Measurements from ENCODE around the gene CRIP2. TPM values are rescaled to one million over a fixed set of nuclear protein-coding genes. Genes with fewer than 3 reads are reported as not detected.

CRIP2 gene
- total and polyA plus RNA-seq, 2 of the 13 experiments (the other 11 are each of a cell fraction or from before 2014, with no cell fraction given) = 31.6 to 37.9 TPM

DNA sequence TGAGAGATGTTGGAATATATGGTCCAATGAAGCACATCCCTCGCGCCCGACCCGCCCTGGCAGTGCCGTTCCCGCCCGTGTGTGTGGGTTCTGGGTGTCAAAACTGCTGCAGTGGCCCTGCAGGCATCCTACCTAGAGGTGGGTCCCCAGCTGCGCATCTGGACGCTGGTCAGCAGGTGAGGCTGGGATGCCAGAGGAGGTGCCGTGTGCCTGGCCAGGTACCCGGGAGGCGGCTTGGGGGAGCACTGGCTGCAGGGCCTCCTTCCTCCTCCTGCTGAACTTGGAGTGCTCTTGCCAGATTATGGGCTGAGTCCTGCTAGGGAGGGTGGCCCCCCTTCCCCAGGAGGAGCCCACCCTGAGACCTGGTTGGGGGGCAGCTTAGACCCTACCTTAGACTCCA, 49.8 kb upstream of the CRIP2 start:
- Histone ChIP-seq H3K79me2 (ENCODE audit: insufficient read depth, low read length) (peaks cover 59% of the 10 kb centered on the region), H3K4me1 (ENCODE audit: insufficient read depth, low read length) (peaks cover 29% of the 10 kb centered on the region), H3K4me3 (replicated peaks in 1 of 3; ENCODE audit: insufficient read depth in 1 of 3, low read depth in 2 of 3, low read length in 3 of 3) (no peak overlapping the region), H3K4me2 (ENCODE audit: low read depth, low read length) (no peak overlapping the region), H2AFZ (ENCODE audit: low read length) (no peak overlapping the region), H3K9me3 (ENCODE audit: low read length) (no peaks in the 10 kb centered on the region), H3K9ac (ENCODE audit: insufficient read depth, low read depth, low read length) (no peak overlapping the region), H3K36me3 (replicated peaks in 1 of 2; ENCODE audit: control insufficient read depth in 1 of 2, insufficient read depth in 2 of 2, low read length in 2 of 2) (peaks cover 3 to 20% of the 10 kb centered on the region in 2 experiments; a peak in 2 of 5 replicates), H3K27ac (ENCODE audit: extremely low read length, insufficient read depth, low read length) (no peak overlapping the region), H4K20me1 (ENCODE audit: insufficient read depth, low read length) (0 out of 2 replicates have a peak, but pooled peaks cover 5% of the 10 kb centered on the region), H3K27me3 (ENCODE audit: control insufficient read depth in 1 of 2, insufficient read depth in 2 of 2, low read length in 2 of 2) (no peaks in the 10 kb centered on the region)
- in situ Hi-C loops (cut with HindIII; ENCODE audit: extremely low pct_ligation_motif_present, low pct_unique_long_range_greater_than_20kb) = loop anchor here (5.0 kb wide), 1 partner anchor 102 kb away; the partner anchor contains the start of gene TMEM121
- no TSS peak for BruUV-seq (replicated peaks)
- DNase-seq (ENCODE audit: low spot score) = no peak
- FAIRE-seq = no peak
- 95% methylated on average over 4 of the region's 12 CpGs for WGBS (ENCODE audit: low lambda C conversion rate)
- ATAC-seq = no peak
- POLR2A ChIA-PET = no interaction called here
- CTCF ChIA-PET (ENCODE audit: low intra/inter-chr PET ratio, low total read pairs) = no interaction called here
- intact Hi-C loops (cut with micrococcal nuclease; ENCODE audit: unreplicated experiment) = no loop called here
- no peak for TF ChIP-seq TP53 (CRISPR knock-in tag; conservative IDR thresholded peaks at IDR 0.05)
- no peak for TF ChIP-seq RBM39 (IDR thresholded peaks at IDR 0.05; ENCODE audit: low read depth, low read length, poor library complexity, severe bottlenecking)
- TF ChIP-seq MED13 (CRISPR knock-in tag; IDR thresholded peaks at IDR 0.05) = no peak
- TF ChIP-seq, protein P1, sequence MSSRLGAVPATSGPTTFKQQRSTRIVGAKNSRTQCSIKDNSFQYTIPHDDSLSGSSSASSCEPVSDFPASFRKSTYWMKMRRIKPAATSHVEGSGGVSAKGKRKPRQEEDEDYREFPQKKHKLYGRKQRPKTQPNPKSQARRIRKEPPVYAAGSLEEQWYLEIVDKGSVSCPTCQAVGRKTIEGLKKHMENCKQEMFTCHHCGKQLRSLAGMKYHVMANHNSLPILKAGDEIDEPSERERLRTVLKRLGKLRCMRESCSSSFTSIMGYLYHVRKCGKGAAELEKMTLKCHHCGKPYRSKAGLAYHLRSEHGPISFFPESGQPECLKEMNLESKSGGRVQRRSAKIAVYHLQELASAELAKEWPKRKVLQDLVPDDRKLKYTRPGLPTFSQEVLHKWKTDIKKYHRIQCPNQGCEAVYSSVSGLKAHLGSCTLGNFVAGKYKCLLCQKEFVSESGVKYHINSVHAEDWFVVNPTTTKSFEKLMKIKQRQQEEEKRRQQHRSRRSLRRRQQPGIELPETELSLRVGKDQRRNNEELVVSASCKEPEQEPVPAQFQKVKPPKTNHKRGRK (CRISPR knock-in tag; IDR thresholded peaks at IDR 0.05) = no peak
- TF ChIP-seq RBM22 (optimal IDR thresholded peaks at IDR 0.05; ENCODE audit: low read length) = peak; percentile 13
- TF ChIP-seq, protein P2, sequence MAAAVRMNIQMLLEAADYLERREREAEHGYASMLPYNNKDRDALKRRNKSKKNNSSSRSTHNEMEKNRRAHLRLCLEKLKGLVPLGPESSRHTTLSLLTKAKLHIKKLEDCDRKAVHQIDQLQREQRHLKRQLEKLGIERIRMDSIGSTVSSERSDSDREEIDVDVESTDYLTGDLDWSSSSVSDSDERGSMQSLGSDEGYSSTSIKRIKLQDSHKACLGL (CRISPR knock-in tag; IDR thresholded peaks at IDR 0.05) = no peak
- no peak for TF ChIP-seq NFE2L2 (IDR thresholded peaks at IDR 0.05; ENCODE audit: low read length)
- TF ChIP-seq, protein P3, sequence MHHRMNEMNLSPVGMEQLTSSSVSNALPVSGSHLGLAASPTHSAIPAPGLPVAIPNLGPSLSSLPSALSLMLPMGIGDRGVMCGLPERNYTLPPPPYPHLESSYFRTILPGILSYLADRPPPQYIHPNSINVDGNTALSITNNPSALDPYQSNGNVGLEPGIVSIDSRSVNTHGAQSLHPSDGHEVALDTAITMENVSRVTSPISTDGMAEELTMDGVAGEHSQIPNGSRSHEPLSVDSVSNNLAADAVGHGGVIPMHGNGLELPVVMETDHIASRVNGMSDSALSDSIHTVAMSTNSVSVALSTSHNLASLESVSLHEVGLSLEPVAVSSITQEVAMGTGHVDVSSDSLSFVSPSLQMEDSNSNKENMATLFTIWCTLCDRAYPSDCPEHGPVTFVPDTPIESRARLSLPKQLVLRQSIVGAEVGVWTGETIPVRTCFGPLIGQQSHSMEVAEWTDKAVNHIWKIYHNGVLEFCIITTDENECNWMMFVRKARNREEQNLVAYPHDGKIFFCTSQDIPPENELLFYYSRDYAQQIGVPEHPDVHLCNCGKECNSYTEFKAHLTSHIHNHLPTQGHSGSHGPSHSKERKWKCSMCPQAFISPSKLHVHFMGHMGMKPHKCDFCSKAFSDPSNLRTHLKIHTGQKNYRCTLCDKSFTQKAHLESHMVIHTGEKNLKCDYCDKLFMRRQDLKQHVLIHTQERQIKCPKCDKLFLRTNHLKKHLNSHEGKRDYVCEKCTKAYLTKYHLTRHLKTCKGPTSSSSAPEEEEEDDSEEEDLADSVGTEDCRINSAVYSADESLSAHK (CRISPR knock-in tag; IDR thresholded peaks at IDR 0.05; ENCODE audit: borderline replicate concordance) = no peak
- peak; percentile 46; the same call in 1 of the 2 replicates for TF ChIP-seq RBFOX2 (IDR thresholded peaks at IDR 0.05; ENCODE audit: low read depth, low read length)
- peak; percentile 56; the same call in 1 of the 2 replicates for TF ChIP-seq ZNF263 (CRISPR knock-in tag; IDR thresholded peaks at IDR 0.05)
- TF ChIP-seq KDM1A (CRISPR knock-in tag; IDR thresholded peaks at IDR 0.05) = no peak
- TF ChIP-seq, protein P4, sequence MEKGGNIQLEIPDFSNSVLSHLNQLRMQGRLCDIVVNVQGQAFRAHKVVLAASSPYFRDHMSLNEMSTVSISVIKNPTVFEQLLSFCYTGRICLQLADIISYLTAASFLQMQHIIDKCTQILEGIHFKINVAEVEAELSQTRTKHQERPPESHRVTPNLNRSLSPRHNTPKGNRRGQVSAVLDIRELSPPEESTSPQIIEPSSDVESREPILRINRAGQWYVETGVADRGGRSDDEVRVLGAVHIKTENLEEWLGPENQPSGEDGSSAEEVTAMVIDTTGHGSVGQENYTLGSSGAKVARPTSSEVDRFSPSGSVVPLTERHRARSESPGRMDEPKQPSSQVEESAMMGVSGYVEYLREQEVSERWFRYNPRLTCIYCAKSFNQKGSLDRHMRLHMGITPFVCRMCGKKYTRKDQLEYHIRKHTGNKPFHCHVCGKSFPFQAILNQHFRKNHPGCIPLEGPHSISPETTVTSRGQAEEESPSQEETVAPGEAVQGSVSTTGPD (CRISPR knock-in tag; IDR thresholded peaks at IDR 0.05) = no peak
- TF ChIP-seq, protein P5, sequence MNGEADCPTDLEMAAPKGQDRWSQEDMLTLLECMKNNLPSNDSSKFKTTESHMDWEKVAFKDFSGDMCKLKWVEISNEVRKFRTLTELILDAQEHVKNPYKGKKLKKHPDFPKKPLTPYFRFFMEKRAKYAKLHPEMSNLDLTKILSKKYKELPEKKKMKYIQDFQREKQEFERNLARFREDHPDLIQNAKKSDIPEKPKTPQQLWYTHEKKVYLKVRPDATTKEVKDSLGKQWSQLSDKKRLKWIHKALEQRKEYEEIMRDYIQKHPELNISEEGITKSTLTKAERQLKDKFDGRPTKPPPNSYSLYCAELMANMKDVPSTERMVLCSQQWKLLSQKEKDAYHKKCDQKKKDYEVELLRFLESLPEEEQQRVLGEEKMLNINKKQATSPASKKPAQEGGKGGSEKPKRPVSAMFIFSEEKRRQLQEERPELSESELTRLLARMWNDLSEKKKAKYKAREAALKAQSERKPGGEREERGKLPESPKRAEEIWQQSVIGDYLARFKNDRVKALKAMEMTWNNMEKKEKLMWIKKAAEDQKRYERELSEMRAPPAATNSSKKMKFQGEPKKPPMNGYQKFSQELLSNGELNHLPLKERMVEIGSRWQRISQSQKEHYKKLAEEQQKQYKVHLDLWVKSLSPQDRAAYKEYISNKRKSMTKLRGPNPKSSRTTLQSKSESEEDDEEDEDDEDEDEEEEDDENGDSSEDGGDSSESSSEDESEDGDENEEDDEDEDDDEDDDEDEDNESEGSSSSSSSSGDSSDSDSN (CRISPR knock-in tag; IDR thresholded peaks at IDR 0.05) = no peak
- TF ChIP-seq SMAD9 (CRISPR knock-in tag; IDR thresholded peaks at IDR 0.05) = no peak
- no peak for TF ChIP-seq TAF15 (IDR thresholded peaks at IDR 0.05; ENCODE audit: low read depth, low read length, poor library complexity, severe bottlenecking)

All from HepG2 (cell line).